A549 (cell line): Measurements from ENCODE around the gene AJAP1. TPM values are rescaled to one million over a fixed set of nuclear protein-coding genes. Genes with fewer than 3 reads are reported as not detected.

Experiments
- ATAC-seq, 2 experiments: fragments of 200-7000 bp in 1 of 2; fragments of >200 bp in 1 of 2; cut with Nextera tagmentation in 1 of 2; cut with Tn5 transposase in 1 of 2; 3 replicates each; pipeline versions ENCODE4 v1.8.0 to v1.9.1; 2018 to 2020; ENCODE audit warnings: mild to moderate bottlenecking in 1 of 2, moderate library complexity in 1 of 2
- CTCF ChIA-PET: fragments of 300-600 bp; sonication (Branson Sonifier 250); formaldehyde crosslinking; extraction: SDS; loops from one replicate; lab custom pipeline; 2021; ENCODE audit warnings: antibody characterized with exemption, inconsistent platforms; lab: Yijun Ruan, JAX
- POLR2A ChIA-PET: fragments of 350-600 bp; formaldehyde crosslinking; extraction: SDS; loops from one replicate; lab custom pipeline; 2021; ENCODE audit warnings: antibody characterized with exemption, inconsistent platforms; lab: Yijun Ruan, JAX
- DNase-seq, 2 experiments: peaks; one replicate each; pipeline versions ENCODE4 v3.0.0 to v3.0.0-alpha.2; 2011 to 2016; ENCODE audit warnings: low read depth in 1 of 2, low spot score in 1 of 2
- FAIRE-seq: peaks from 2 replicates; lab custom pipeline; 2011; peaks lifted over from hg19 to GRCh38; lab: Jason Lieb, UNC
- H3K27ac ChIP-seq, 2 experiments: fragments of >200 bp; sonication (Bioruptor Twin); formaldehyde crosslinking; 3 replicates each; pipeline ENCODE4 v1.5.1; 2016 to 2017
- H3K4me1 ChIP-seq: fragments of >200 bp; sonication (Bioruptor Twin); formaldehyde crosslinking; 3 replicates; pipeline ENCODE4 v1.6.1; 2016
- H3K4me2 ChIP-seq: fragments of >200 bp; sonication (Bioruptor Twin); formaldehyde crosslinking; 3 replicates; pipeline ENCODE4 v1.6.1; 2016
- H3K4me3 ChIP-seq: fragments of >200 bp; sonication (Bioruptor Twin); formaldehyde crosslinking; 3 replicates; pipeline ENCODE4 v1.5.1; 2016
- H3K9me3 ChIP-seq: fragments of >200 bp; sonication (Bioruptor Twin); formaldehyde crosslinking; 3 replicates; pipeline ENCODE4 v1.6.1; 2016
- CBX2 ChIP-seq: fragments of 200-600 bp; sonication (generic); IDR thresholded peaks from 2 replicates; pipeline ENCODE4 v1.6.1; 2016; ENCODE audit warnings: low read depth, mild to moderate bottlenecking, borderline replicate concordance
- CBX8 ChIP-seq: fragments of 200-600 bp; sonication (generic); IDR thresholded peaks from 2 replicates; pipeline ENCODE4 v1.6.1; 2016
- CHD4 ChIP-seq: fragments of 200-600 bp; sonication (generic); IDR thresholded peaks from 2 replicates; pipeline ENCODE4 v1.6.1; 2016; ENCODE audit warnings: antibody characterized with exemption, mild to moderate bottlenecking, borderline replicate concordance
- EHF ChIP-seq: fragments of 250-450 bp; sonication (Bioruptor Pico); IDR thresholded peaks from 2 replicates; pipeline ENCODE4 v1.5.0; 2020; ENCODE audit warnings: mild to moderate bottlenecking
- EP300 ChIP-seq, 2 experiments: fragments of >200 bp; sonication (Bioruptor Twin); formaldehyde crosslinking; IDR thresholded peaks; 2 replicates in 1 of 2; 3 replicates in 1 of 2; pipeline ENCODE4 v1.6.1; 2016 to 2017
- FOSL2 ChIP-seq, 2 experiments: fragments of 450-650 bp in 1 of 2; fragments of >200 bp in 1 of 2; sonication (Bioruptor Twin) in 1 of 2; formaldehyde crosslinking; IDR thresholded peaks; 2 replicates each; pipeline versions ENCODE4 v1.5.0 to v1.6.1; 2016 to 2020; ENCODE audit warnings: mild to moderate bottlenecking in 1 of 2, moderate library complexity in 1 of 2
- FOXS1 ChIP-seq: fragments of 250-450 bp; sonication (Bioruptor Pico); IDR thresholded peaks from 2 replicates; pipeline ENCODE4 v1.5.0; 2020; ENCODE audit warnings: mild to moderate bottlenecking, moderate library complexity
- HDAC2 ChIP-seq: fragments of 200-600 bp; sonication (generic); IDR thresholded peaks from 2 replicates; pipeline ENCODE4 v1.6.1; 2016
- HEYL ChIP-seq: fragments of 250-450 bp; sonication (Bioruptor Pico); IDR thresholded peaks from 2 replicates; pipeline ENCODE4 v1.8.0; 2021; ENCODE audit warnings: mild to moderate bottlenecking, moderate library complexity
- HOXA7 ChIP-seq: fragments of 250-450 bp; sonication (Bioruptor Pico); IDR thresholded peaks from 2 replicates; pipeline ENCODE4 v1.5.0; 2020; ENCODE audit warnings: mild to moderate bottlenecking, moderate library complexity
- HOXB13 ChIP-seq: fragments of 250-450 bp; sonication (Bioruptor Pico); IDR thresholded peaks from 2 replicates; pipeline ENCODE4 v1.5.0; 2020; ENCODE audit warnings: low read depth, mild to moderate bottlenecking, moderate library complexity
- HOXB5 ChIP-seq: fragments of 250-450 bp; sonication (Bioruptor Pico); IDR thresholded peaks from 2 replicates; pipeline ENCODE4 v1.5.0; 2020; ENCODE audit warnings: mild to moderate bottlenecking, moderate library complexity
- KDM5A ChIP-seq: fragments of 200-600 bp; sonication (generic); IDR thresholded peaks from 2 replicates; pipeline ENCODE4 v1.6.1; 2016; ENCODE audit warnings: antibody characterized with exemption, mild to moderate bottlenecking
- MAFK ChIP-seq: fragments of 450-650 bp; IDR thresholded peaks from 2 replicates; pipeline ENCODE4 v1.6.1; 2014; ENCODE audit not compliant: partially characterized antibody
- NPAS2 ChIP-seq: fragments of 250-450 bp; sonication (Bioruptor Pico); IDR thresholded peaks from 2 replicates; pipeline ENCODE4 v1.8.0; 2022; ENCODE audit warnings: mild to moderate bottlenecking, moderate library complexity, borderline replicate concordance
- RAD21 ChIP-seq, 2 experiments: fragments of >200 bp in 1 of 2; sonication (Bioruptor Twin) in 1 of 2; formaldehyde crosslinking in 1 of 2; IDR thresholded peaks in 1 of 2; conservative IDR thresholded peaks in 1 of 2; 2 replicates in 1 of 2; 3 replicates in 1 of 2; pipeline ENCODE4 v1.6.1; 2012 to 2018; ENCODE audit warnings: inconsistent platforms in 1 of 2
- RARB ChIP-seq: fragments of 250-450 bp; sonication (Bioruptor Pico); IDR thresholded peaks from 2 replicates; pipeline ENCODE4 v1.8.0; 2021; ENCODE audit warnings: mild to moderate bottlenecking, moderate library complexity
- RCOR1 ChIP-seq: fragments of 150-350 bp; IDR thresholded peaks from 2 replicates; pipeline ENCODE4 v1.6.1; 2014; ENCODE audit warnings: antibody characterized with exemption, low read length, low read depth
- SMC3 ChIP-seq: fragments of >200 bp; sonication (Bioruptor Twin); formaldehyde crosslinking; IDR thresholded peaks from 3 replicates; pipeline ENCODE4 v1.6.1; 2018; ENCODE audit warnings: inconsistent platforms
- SREBF2 ChIP-seq: fragments of 450-650 bp; IDR thresholded peaks from 2 replicates; pipeline ENCODE4 v1.6.1; 2014; ENCODE audit warnings: mild to moderate bottlenecking, moderate library complexity
- TFCP2L1 ChIP-seq: fragments of 250-450 bp; sonication (Bioruptor Pico); IDR thresholded peaks from 2 replicates; pipeline ENCODE4 v1.5.0; 2021; ENCODE audit warnings: mild to moderate bottlenecking
- ZSCAN20 ChIP-seq: fragments of 250-450 bp; sonication (Bioruptor Pico); IDR thresholded peaks from 2 replicates; pipeline ENCODE4 v1.8.0; 2022; ENCODE audit warnings: mild to moderate bottlenecking, moderate library complexity
- WGBS: methylation state at CpG from one replicate; pipeline ENCODE4 v1.1.6; 2017; ENCODE audit errors: missing lambda C conversion rate; 5-methylcytosine and 5-hydroxymethylcytosine counted together
- polyA plus RNA-seq, 4 experiments: library from polyadenylated mRNA; depleted of rRNA in 3 of 4; stranded (reverse); fragments of >200 nt; fragmentation: RNase III in 1 of 4; extraction: RNeasy Plus Mini Kit Qiagen cat#74134 plus additional on column Dnase treatment in 1 of 4; gene quantifications; 2 replicates in 3 of 4; 3 replicates in 1 of 4; pipeline ENCODE4 v1.2.3, GENCODE V29; 2011 to 2017
- TF ChIP-seq, protein P1 (sequence below): fragments of >200 bp; sonication (Bioruptor Twin); formaldehyde crosslinking; IDR thresholded peaks from 3 replicates; pipeline ENCODE4 v1.5.1; 2016
- TF ChIP-seq, protein P2 (sequence below): IDR thresholded peaks from 2 replicates; pipeline ENCODE4 v1.6.1; 2012; ENCODE audit warnings: low read depth, borderline replicate concordance
- TF ChIP-seq, protein P3 (sequence below): fragments of 250-450 bp; sonication (Bioruptor Pico); IDR thresholded peaks from 2 replicates; pipeline ENCODE4 v1.5.0; 2021; ENCODE audit warnings: mild to moderate bottlenecking, moderate library complexity, borderline replicate concordance
- TF ChIP-seq, protein P4 (sequence below): fragments of >200 bp; sonication (Bioruptor Twin); formaldehyde crosslinking; IDR thresholded peaks from 2 replicates; pipeline ENCODE4 v1.6.1; 2016

The AJAP1 gene
- polyA plus RNA-seq, 2 of the 4 experiments (the other 2 are of a cell fraction) = not detected

DNA sequence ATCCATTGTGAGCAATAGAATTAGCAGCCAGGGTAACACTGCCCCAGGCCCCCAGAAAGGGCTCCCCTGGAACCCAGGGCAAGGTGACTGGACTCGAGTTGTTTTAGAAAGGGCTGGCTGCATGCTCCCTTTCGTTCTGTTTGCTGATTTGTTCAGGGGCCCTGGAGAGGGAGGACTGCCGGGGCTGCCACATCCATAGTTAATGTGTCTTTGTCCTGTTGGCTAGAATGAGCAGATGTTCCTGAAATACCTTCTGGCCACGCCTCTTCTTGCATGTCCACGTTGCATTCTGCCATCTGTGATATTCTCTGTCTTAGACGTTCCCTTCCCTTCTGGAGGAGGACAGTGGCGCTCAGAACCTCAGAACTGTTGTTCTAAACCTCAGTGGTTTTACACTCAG, 118.8 kb downstream of the AJAP1 start:
- 15% methylated on average over 7 of the region's 7 CpGs for WGBS
- DNase-seq = no peak

DNA sequence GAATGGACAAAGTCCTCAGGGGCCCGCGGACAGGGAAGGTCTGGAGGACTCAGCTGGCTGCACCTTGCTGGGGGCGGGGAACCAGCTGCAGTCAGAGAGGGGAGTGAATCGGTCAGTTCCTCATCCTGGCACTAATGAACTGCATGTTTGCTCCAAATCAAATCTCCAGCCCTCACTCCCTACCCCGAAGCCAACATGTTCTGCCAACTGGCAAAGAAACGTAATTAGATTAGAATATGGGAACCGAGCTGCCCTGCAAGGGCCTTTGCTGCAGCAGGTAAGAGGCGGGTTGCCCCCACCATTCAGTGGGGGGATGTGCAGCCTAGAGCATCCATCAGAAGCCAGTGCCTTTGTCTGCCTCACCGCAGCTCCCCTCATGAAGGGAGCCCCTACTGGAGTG, 121.1 kb downstream of the AJAP1 start:
- no peak for DNase-seq
- Histone ChIP-seq H3K27ac (no peak overlapping the region), H3K4me2 (no peak overlapping the region), H3K4me1 (no peaks in the 10 kb centered on the region)
- ATAC-seq = no peak
- POLR2A ChIA-PET = no interaction called here
- FAIRE-seq = no peak
- TF ChIP-seq CBX8 (no peak), HOXB5 (CRISPR knock-in tag) (no peak), EP300 (IDR thresholded peaks at IDR 0.05) (no peak), ZSCAN20 (CRISPR knock-in tag) (no peak), KDM5A (no peak), SMC3 (no peak), TFCP2L1 (CRISPR knock-in tag) (no peak), EHF (no peak), RCOR1 (no peak), CHD4 (no peak)
- TF ChIP-seq, all 56 proteins: peak for 0
- Histone ChIP-seq H3K4me3 (no peak overlapping the region), H3K9me3 (no peaks in the 10 kb centered on the region)
- CTCF ChIA-PET = no interaction called here
- 36% methylated on average over 8 of the region's 9 CpGs for WGBS

More for the DNA sequence above, 118.8 kb downstream of the AJAP1 start:
- H3K4me3 ChIP-seq = no peak overlapping the region
- no peak overlapping the region for H3K27ac ChIP-seq
- TF ChIP-seq EP300 (IDR thresholded peaks at IDR 0.05) (no peak), CHD4 (no peak), EHF (no peak), HEYL (CRISPR knock-in tag) (no peak), SMC3 (no peak), FOSL2 (IDR thresholded peaks at IDR 0.05) (no peak), FOSL2 (CRISPR knock-in tag; IDR thresholded peaks at IDR 0.05) (no peak), CBX2 (no peak), TFCP2L1 (CRISPR knock-in tag) (no peak), NPAS2 (no peak)
- TF ChIP-seq, protein P1, sequence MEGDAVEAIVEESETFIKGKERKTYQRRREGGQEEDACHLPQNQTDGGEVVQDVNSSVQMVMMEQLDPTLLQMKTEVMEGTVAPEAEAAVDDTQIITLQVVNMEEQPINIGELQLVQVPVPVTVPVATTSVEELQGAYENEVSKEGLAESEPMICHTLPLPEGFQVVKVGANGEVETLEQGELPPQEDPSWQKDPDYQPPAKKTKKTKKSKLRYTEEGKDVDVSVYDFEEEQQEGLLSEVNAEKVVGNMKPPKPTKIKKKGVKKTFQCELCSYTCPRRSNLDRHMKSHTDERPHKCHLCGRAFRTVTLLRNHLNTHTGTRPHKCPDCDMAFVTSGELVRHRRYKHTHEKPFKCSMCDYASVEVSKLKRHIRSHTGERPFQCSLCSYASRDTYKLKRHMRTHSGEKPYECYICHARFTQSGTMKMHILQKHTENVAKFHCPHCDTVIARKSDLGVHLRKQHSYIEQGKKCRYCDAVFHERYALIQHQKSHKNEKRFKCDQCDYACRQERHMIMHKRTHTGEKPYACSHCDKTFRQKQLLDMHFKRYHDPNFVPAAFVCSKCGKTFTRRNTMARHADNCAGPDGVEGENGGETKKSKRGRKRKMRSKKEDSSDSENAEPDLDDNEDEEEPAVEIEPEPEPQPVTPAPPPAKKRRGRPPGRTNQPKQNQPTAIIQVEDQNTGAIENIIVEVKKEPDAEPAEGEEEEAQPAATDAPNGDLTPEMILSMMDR = no peak
- TF ChIP-seq, protein P2, sequence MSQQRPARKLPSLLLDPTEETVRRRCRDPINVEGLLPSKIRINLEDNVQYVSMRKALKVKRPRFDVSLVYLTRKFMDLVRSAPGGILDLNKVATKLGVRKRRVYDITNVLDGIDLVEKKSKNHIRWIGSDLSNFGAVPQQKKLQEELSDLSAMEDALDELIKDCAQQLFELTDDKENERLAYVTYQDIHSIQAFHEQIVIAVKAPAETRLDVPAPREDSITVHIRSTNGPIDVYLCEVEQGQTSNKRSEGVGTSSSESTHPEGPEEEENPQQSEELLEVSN = no peak
- H3K4me2 ChIP-seq = no peak overlapping the region
- ChIA-PET CTCF (no interaction called here), POLR2A (no interaction called here)
- FAIRE-seq (no peak), ATAC-seq (no peak)
- no peaks in the 10 kb centered on the region for H3K4me1 ChIP-seq
- no peaks in the 10 kb centered on the region for H3K9me3 ChIP-seq

DNA sequence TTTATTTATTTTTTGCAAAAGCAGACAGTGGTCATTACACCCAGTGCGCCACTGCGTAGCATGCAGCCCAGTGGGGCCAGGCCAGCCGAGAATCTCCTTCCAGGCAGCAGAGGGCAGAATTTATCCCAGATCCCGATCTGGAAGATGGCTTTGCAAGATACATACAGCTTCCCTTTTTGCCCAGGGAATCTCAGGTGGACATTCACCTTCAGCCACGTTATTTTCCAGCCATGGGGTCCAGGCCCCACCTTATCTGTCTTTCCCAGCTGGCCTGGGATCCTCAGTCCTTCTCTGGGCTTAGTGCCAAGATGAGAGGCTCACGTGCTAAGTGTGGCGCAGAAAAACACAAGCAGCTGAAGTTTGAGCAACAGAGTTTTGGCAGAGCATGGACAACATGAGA, 123.6 kb downstream of the AJAP1 start:
- 19% methylated on average over 7 of the region's 7 CpGs for WGBS
- ChIA-PET POLR2A (no interaction called here), CTCF (interaction anchor here (0.6 kb wide), 1 partner anchor 348 kb away, joined by 5 read pairs; no protein-coding TSS in a partner anchor)
- DNase-seq (peak; percentile 30 to 31), ATAC-seq (peak; percentile 81 to 85; a peak in 5 of 6 replicates), FAIRE-seq (no peak)
- no peaks in the 10 kb centered on the region for H3K9me3 ChIP-seq
- no peak for TF ChIP-seq NPAS2
- TF ChIP-seq HDAC2 = no peak
- no peak for TF ChIP-seq HOXA7 (CRISPR knock-in tag)
- no peak for TF ChIP-seq FOSL2 (IDR thresholded peaks at IDR 0.05)
- TF ChIP-seq FOSL2 (CRISPR knock-in tag; IDR thresholded peaks at IDR 0.05) = no peak
- TF ChIP-seq, protein P3, sequence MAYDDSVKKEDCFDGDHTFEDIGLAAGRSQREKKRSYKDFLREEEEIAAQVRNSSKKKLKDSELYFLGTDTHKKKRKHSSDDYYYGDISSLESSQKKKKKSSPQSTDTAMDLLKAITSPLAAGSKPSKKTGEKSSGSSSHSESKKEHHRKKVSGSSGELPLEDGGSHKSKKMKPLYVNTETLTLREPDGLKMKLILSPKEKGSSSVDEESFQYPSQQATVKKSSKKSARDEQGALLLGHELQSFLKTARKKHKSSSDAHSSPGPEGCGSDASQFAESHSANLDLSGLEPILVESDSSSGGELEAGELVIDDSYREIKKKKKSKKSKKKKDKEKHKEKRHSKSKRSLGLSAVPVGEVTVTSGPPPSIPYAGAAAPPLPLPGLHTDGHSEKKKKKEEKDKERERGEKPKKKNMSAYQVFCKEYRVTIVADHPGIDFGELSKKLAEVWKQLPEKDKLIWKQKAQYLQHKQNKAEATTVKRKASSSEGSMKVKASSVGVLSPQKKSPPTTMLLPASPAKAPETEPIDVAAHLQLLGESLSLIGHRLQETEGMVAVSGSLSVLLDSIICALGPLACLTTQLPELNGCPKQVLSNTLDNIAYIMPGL (CRISPR knock-in tag) = no peak
- no peak for TF ChIP-seq SREBF2
- TF ChIP-seq, protein P4, sequence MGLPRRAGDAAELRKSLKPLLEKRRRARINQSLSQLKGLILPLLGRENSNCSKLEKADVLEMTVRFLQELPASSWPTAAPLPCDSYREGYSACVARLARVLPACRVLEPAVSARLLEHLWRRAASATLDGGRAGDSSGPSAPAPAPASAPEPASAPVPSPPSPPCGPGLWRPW = no peak
- 0 out of 3 replicates have a peak, but pooled peaks have one; percentile 25 for TF ChIP-seq SMC3
- TF ChIP-seq, protein P2 = no peak
- no peak for TF ChIP-seq HOXB13
- TF ChIP-seq CHD4 = no peak
- TF ChIP-seq FOXS1 (CRISPR knock-in tag) = no peak
- TF ChIP-seq RARB (CRISPR knock-in tag) = no peak
- no peak for TF ChIP-seq RCOR1
- no peak for TF ChIP-seq MAFK
- peak in 1 of 2 experiments; percentile 22; a peak in 2 of 5 replicates for TF ChIP-seq RAD21 (conservative IDR thresholded peaks at IDR 0.05 in 1 of 2, IDR thresholded peaks at IDR 0.05 in 1 of 2)
- H3K27ac ChIP-seq = no peak overlapping the region
- H3K4me1 ChIP-seq = no peaks in the 10 kb centered on the region
- no peak overlapping the region for H3K4me3 ChIP-seq
- peak overlapping the region; percentile 41; the same call in 2 of the 3 replicates for H3K4me2 ChIP-seq
